Nephron (organoid): Measurements from ENCODE around the gene PRKAB1.
A peak's percentile ranks its signal among the peaks of the same experiment; 100 is the strongest.

Source experiments
- H3K27ac Mint-ChIP-seq, 3 experiments: 2 replicates each; pipeline ENCODE4 v1.8.0; 2020; ENCODE audit warnings: mixed read lengths in 3 of 3, mild to moderate bottlenecking in 2 of 3, moderate library complexity in 1 of 3
- H3K27me3 Mint-ChIP-seq: 2 replicates; pipeline ENCODE4 v1.8.0; 2021; ENCODE audit warnings: low read depth, mild to moderate bottlenecking, moderate library complexity, mixed read lengths
- H3K36me3 Mint-ChIP-seq: 2 replicates; pipeline ENCODE4 v1.8.0; 2020; ENCODE audit warnings: low read depth, mixed read lengths
- H3K4me1 Mint-ChIP-seq: 2 replicates; pipeline ENCODE4 v1.8.0; 2020; ENCODE audit warnings: mixed read lengths
- H3K4me3 Mint-ChIP-seq, 3 experiments: 2 replicates each; pipeline ENCODE4 v1.8.0; 2020; ENCODE audit warnings: mild to moderate bottlenecking in 3 of 3, mixed read lengths in 3 of 3, moderate library complexity in 2 of 3
- H3K9me3 Mint-ChIP-seq: 2 replicates; pipeline ENCODE4 v1.8.0; 2020; ENCODE audit warnings: mixed read lengths
- TF ChIP-seq, protein P1 (sequence below), 3 experiments: fragments of 200-600 bp; sonication (generic); IDR thresholded peaks; one replicate each; pipeline ENCODE4 v1.5.0; 2021; ENCODE audit warnings: antibody characterized with exemption in 3 of 3; ENCODE audit not compliant: unreplicated experiment in 3 of 3

The PRKAB1 gene

DNA sequence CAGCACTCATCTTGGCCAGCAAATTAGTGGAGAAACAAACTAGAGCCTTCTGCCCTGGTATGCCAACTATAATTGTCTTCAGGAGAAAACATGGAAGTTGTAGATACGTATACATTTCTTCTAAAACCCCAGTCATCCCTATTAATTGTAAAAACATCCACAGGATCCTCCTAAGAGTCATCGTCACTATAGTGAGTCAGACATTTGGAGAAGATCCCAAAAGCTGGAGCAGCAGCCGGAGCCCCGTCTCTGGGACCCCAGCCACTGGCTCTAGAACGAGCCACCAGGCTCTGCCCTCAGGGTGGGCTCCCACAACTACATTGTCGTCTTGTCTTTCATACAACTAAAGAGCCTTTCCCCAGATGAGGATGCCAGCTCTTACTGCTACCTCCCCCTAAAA, 15.5 kb downstream of the PRKAB1 start:
- Mint-ChIP-seq H3K27me3 (no peaks in the 10 kb centered on the region), H3K4me3 (peak overlapping the region in 1 of 3 experiments; percentile 30), H3K4me1 (peaks cover 44% of the 10 kb centered on the region), H3K9me3 (no peaks in the 10 kb centered on the region), H3K36me3 (peaks cover 55% of the 10 kb centered on the region), H3K27ac (peak overlapping the region; percentile 93 to 96 (median 94))
- TF ChIP-seq, protein P1, sequence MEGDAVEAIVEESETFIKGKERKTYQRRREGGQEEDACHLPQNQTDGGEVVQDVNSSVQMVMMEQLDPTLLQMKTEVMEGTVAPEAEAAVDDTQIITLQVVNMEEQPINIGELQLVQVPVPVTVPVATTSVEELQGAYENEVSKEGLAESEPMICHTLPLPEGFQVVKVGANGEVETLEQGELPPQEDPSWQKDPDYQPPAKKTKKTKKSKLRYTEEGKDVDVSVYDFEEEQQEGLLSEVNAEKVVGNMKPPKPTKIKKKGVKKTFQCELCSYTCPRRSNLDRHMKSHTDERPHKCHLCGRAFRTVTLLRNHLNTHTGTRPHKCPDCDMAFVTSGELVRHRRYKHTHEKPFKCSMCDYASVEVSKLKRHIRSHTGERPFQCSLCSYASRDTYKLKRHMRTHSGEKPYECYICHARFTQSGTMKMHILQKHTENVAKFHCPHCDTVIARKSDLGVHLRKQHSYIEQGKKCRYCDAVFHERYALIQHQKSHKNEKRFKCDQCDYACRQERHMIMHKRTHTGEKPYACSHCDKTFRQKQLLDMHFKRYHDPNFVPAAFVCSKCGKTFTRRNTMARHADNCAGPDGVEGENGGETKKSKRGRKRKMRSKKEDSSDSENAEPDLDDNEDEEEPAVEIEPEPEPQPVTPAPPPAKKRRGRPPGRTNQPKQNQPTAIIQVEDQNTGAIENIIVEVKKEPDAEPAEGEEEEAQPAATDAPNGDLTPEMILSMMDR (IDR thresholded peaks at IDR 0.05; ENCODE audit: unreplicated experiment in 3 of 3) = no peak

DNA sequence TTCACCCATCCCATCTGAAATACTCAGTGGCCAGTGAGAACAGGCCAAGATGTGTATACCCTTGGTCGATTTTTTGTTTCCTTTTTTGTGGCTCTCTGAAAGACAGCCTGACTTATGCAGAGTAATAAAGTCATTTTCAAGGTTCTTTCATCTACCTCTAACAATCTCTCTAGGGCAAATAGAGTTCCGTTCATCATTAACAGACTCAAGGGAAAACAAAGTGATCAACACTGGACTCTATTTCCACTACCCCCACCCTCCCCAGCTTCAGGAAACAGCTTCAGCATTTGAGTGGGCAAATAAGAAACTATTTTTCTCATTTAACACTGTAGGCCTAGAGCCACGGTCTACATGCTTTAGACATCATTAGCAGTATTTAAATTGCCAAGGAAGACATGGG, 15.9 kb downstream of the PRKAB1 start:
- H3K4me3 Mint-ChIP-seq = peak overlapping the region in 1 of 3 experiments; percentile 30
- TF ChIP-seq, protein P1 (IDR thresholded peaks at IDR 0.05; ENCODE audit: unreplicated experiment in 3 of 3) = no peak
- no peaks in the 10 kb centered on the region for H3K27me3 Mint-ChIP-seq
- H3K27ac Mint-ChIP-seq = peak overlapping the region; percentile 93 to 96 (median 94)
- H3K36me3 Mint-ChIP-seq = peaks cover 51% of the 10 kb centered on the region
- H3K4me1 Mint-ChIP-seq = peaks cover 44% of the 10 kb centered on the region
- H3K9me3 Mint-ChIP-seq = no peaks in the 10 kb centered on the region

DNA sequence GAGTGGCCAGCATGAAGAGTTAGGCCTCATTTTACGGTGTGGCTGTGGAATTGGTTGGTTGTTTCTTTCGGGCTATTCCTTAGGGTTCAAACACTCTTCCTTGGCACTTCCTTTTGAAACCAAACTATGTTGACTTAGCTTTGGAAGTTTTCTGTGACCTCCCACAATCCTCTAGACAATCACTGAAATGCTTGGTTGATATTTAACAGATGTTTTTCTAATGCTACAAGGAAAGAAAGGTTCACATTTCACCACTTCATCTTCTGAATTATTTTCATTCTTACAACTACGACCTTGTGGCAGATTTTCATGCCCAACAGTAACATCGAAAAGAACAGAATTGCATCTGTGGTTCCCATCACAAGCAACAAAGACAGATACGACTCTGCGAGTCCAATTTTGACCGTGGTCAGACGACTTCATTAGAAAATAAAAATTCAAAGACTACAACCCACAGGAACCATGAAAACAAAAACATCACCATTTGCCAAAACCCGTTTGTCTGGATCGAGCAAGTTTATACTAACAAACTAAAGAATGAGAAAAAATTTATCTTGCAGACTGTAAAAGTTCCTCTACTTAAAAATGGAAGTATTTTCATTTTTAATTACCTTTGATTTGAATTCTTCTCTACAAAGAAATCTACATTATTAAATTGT, 16.9 kb downstream of the PRKAB1 start:
- peak overlapping the region in 2 of 3 experiments; percentile 1 to 37 for H3K4me3 Mint-ChIP-seq
- H3K4me1 Mint-ChIP-seq = peaks cover 44% of the 10 kb centered on the region
- H3K36me3 Mint-ChIP-seq = peaks cover 41% of the 10 kb centered on the region
- H3K27ac Mint-ChIP-seq = peak overlapping the region; percentile 93 to 96 (median 94)
- H3K9me3 Mint-ChIP-seq = no peaks in the 10 kb centered on the region
- no peaks in the 10 kb centered on the region for H3K27me3 Mint-ChIP-seq
- TF ChIP-seq, protein P1 (IDR thresholded peaks at IDR 0.05; ENCODE audit: unreplicated experiment in 3 of 3) = no peak

DNA sequence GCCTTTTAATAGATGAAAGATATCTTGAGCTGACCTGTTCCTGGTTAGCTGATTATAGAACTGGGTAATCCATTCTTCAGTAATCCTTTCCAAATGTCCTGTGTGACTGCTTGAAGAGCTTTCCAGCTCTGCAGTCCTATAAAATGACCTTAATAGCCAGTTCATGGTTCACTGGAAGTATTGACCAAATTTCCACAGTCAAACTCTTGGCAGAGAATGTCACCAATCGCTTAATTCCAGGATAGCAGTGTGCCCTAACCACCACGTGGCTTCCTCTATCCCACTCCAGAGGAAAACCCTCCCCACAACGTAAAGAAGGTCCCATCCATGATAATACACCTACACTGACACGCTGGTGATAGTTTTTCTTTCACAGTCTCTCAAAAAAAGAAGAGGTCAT, 17.4 kb downstream of the PRKAB1 start:
- H3K4me1 Mint-ChIP-seq = peaks cover 44% of the 10 kb centered on the region
- H3K27ac Mint-ChIP-seq = peak overlapping the region; percentile 93 to 96 (median 94)
- peaks cover 37% of the 10 kb centered on the region for H3K36me3 Mint-ChIP-seq
- TF ChIP-seq, protein P1 (IDR thresholded peaks at IDR 0.05; ENCODE audit: unreplicated experiment in 3 of 3) = no peak
- H3K9me3 Mint-ChIP-seq = no peaks in the 10 kb centered on the region
- peak overlapping the region in 1 of 3 experiments; percentile 15 for H3K4me3 Mint-ChIP-seq
- H3K27me3 Mint-ChIP-seq = no peaks in the 10 kb centered on the region

DNA sequence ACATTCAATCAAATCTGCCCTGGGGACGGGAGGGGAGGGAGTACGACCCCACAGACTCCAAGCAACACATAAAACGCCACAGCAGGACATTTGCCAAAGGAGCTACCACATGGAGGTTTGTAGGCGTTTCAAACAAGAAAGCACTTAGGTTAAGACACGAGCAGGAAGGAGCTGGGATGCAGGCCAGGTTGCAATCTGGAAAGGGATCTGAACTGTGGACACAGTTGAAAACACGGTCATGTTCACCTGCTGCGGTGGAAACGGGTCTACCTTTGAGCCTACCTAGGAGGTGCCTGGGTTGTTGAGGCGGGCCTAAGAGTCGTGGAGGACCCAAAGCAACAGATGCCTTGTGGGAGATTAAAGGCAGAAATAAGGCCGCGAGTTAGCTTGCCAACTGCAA, 18.4 kb downstream of the PRKAB1 start:
- H3K9me3 Mint-ChIP-seq = no peaks in the 10 kb centered on the region
- no peak overlapping the region for H3K4me3 Mint-ChIP-seq
- peaks cover 44% of the 10 kb centered on the region for H3K4me1 Mint-ChIP-seq
- peaks cover 34% of the 10 kb centered on the region for H3K36me3 Mint-ChIP-seq
- peak overlapping the region; percentile 93 to 96 (median 94) for H3K27ac Mint-ChIP-seq
- TF ChIP-seq, protein P1 (IDR thresholded peaks at IDR 0.05; ENCODE audit: unreplicated experiment in 3 of 3) = no peak
- H3K27me3 Mint-ChIP-seq = no peaks in the 10 kb centered on the region

DNA sequence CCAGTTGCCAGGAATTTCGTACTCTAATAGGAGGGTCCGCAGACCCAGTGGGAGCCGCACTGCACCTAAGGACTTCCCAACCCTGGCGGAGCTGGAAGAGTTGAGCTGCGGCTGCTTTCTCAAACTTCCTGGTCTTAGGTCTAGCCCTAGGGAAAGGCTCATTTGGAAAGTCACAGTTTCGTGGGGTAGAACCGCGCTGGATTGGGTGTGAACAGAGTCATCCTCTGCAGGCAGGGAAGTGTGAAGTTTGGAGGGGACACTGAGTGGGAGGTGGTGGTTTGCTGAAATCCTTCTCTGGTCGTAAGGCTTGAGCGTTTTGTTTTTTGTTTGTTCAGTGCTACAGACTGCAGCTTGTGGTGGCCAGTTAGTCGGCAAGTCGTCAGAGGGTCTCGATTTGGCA, 18.8 kb downstream of the PRKAB1 start:
- Mint-ChIP-seq H3K4me3 (no peak overlapping the region), H3K27me3 (no peaks in the 10 kb centered on the region), H3K4me1 (peaks cover 44% of the 10 kb centered on the region), H3K9me3 (no peaks in the 10 kb centered on the region), H3K36me3 (peaks cover 34% of the 10 kb centered on the region), H3K27ac (peak overlapping the region; percentile 93 to 96 (median 94))
- TF ChIP-seq, protein P1 (IDR thresholded peaks at IDR 0.05; ENCODE audit: unreplicated experiment in 3 of 3) = no peak
